ENCODE results near the gene GALNT18.
A peak's percentile ranks its signal among the peaks of the same experiment; 100 is the strongest.

GALNT18 gene

DNA sequence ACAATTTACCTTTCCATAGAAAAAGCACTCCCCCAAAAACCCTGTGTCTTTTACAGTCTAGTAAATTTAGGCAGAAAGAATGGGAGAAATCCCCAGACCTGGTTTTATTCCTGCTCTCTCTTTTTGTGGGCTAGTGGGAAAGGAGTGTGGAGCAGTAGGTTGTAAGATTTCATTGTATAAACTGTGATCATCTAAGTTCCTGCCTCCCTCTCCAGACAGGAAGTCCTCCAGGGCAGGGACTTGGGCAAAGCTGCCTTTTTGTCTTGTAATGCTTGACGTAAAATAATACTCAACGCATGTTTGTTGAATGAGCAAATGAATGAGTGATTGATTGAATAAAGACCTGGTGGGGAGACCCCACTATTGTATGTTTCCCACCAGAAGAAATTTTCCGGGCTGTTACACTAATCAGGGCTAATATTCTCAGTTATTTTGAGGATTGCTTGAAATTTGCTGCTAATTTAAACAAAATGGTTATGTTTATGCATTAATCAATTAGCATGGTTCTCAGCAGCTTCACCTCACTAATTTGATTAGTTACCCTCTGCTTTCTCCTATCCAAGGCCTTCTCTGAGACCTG, 305.1 kb downstream of the GALNT18 start:
- DNase-seq = no peak

DNA sequence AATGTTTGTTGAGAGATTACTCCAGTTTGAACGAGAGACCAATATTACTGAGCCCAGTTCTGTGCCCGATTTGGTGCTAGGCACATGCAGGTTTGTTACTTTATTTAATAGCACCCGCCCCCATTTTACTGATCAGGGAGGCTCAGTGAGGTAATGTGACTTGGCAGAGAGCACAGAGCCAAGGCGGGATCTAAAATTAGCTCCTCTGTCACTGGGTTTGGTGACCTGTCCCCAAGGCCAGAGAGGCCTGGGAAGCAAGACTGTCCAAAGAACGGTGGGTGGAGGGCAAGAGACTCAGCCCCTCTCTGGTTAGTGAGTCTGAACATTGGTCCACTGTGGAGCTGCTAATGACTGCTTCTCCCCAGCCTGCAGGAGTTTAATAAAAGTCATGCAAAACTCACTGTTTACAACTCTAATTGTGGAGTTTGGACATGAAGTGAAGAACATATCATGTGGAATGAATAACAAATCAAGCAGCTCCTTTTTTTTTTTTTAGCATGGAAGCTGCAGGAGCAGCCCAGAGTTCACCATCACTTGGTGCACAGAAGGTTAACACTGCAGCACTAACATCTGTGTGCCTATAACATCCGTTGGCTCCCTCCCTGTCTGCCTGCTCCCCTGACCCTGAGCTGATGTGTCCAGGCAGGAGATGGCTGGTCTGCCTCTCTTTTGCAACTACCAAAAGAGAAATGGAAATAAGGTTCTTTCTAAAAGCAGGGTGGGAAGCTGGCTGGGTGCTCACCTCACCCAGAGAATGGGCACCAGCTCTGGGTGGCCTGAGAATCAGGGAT, 307.7 kb downstream of the GALNT18 start:
- DNase-seq = peak in 2 of 51 donors; percentile 7 to 14

DNA sequence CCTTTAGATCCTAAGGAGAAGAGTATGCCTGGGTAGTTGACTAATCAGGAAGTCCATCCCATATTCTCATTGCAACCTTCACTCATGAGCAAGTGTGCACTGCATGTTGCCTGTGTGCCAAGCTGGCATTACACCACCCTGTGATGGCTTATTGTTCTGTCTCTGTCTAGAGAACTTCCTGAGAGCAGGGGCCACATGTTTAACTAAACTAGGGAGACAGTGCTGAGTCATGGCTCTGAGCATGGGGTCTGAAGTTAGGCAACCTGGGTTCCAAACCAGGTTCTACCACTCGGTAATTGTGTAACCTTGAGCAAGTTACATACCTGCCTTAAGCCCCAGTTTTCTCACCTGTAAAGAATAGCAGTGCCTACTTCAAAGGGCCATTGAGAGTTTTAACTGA, 308.4 kb downstream of the GALNT18 start:
- DNase-seq = no peak

DNA sequence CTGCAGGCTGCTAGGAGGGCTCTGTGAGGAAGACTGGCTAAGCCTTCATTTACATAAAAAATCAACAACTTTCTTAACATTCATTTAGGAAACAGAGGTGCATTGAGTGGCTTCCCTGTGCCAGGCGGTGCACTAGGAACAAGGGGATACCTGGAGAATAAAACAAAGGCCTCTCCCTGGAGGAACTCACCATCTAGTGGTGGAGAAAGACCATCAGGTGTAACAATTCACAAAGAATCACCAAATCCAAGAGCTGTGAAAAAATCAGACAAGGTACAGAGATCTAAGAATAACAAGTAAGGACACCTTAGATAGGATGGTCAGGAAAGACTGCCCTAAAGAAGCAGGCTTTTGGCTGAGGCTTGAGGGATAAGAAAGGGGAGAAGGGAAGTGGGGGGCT, 309.1 kb downstream of the GALNT18 start:
- DNase-seq = no peak

DNA sequence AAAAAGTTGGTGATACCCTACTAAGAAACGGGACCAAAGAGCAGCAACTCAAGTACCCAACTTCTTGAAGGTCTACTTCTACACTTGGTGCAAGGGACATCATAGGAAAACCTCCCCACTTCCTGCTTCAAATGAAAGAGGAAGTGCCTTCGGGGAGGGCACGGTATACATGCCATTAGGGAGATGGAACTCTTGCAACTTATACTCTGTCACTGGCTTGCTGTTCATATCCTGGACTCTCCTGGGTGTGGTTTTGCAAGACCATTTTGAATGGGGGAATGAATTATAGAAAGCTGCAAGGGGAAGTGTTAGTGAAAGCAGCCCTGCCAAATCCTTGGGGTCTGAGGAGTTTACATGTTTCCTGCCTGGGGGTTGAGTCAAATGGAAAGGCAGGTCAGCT, 310.6 kb downstream of the GALNT18 start:
- DNase-seq = no peak

DNA sequence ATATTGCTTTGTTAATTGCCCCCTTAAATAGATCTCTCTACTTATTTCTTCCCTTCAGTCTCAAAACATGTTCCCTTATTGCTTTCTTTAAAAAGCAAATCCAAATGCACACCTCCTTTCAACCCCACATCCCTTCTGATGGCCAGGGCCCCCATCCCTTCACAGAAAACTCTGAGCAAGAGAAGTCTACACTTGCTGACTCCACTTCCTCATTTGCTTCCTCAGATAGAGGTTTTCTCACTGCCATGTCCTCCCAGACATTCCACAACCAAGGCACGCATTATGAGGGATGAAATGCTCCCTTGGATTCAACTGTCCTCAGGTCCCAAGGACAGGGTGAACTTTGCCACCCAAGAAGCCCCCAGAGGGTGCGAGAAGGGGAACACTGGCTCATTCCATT, 311.9 kb downstream of the GALNT18 start:
- no peak for DNase-seq

DNA sequence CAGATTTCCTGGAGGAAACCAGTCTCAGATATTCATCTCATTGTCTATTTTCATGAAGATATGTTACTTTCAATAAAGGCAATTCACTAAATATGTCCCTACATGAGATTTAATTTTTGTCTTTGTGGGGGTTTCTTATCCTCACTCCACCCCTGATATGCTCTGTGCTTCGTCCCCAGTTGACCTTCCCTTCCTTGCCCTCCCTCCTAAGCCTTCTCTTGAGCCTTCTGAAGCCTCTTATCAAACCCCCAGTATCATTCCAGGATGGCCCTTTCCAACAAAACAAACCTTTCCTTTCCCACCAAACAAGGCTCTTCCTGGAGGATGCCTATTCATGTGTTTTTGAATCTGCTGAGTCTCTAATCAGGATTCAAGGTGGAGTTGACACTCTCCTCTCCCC, 313.6 kb downstream of the GALNT18 start:
- no peak for DNase-seq

DNA sequence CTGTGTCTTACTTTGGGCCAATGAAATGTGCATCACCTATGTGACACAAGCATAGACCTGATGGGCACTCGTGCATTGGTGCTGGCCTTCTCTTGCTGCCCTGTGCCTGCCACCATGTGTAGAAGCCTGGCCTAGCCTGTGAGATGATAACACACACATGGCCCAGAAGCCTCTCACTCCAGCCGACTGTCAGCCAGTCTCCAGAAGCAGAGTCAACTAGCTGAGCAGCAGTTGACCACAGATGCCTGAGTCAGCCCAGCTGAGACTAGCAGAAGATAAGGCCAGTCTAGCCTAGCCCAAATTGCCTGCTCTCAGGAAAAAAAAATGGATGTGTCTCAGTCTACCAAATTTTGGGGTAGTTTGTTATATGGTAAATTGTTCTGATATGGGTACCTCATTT, 314.9 kb downstream of the GALNT18 start:
- DNase-seq = no peak

DNA sequence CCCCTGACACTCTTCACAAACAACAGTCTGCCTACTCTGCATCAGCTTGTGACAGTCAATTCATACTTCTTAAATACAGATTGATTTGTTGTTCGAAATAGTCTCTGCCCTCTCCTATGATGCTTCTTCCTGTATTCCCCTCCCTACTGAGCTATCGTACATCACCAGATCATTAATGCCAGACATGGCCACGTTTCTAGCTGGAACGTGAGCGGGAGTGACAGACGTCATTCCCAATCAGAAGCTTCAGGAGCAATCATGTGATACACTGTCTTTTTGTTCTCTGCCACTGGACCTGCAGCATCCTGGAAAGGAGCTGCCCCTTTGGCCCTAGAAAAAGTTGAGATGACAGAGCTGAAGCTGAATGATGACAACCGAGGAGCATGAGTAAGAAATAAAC, 317.3 kb downstream of the GALNT18 start:
- no peak for DNase-seq

DNA sequence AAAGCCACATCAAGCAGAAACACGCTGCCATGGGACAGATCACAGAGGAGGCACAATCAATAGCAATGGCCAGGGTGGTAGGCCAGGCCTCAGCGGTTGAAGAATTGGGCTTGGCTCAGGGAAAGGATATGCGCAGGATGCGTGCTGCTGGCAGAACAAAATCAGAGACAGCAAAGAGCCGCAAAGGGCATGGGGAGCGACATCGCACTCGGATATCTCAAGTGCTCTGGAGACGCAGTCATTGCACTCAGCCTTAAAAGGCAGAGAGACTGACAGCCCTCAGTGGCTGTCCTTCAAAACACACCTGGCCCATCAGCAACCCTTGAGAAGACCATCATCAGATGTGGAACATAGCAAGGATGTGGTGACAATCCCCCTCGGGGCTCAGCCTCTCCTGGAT, 319.2 kb downstream of the GALNT18 start:
- DNase-seq = no peak

DNA sequence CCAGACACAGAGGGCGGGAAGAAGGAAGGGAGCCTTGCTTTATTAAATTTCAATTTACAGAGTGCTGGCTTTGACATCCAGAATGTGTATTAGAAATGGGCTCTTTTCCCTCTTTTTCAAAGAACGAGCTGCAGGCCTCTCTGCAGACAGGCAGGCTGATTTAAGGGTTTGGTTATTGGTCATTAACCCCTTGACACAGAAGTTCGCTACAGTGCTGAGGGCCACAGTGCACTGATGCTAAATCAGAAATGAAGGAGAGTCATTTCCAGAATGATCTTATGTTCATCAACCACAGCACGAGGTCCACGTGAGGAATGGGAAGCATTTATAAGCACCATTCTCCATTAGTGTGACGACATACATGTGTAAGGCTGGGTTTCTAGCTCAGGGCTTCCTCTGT, 320.6 kb downstream of the GALNT18 start:
- DNase-seq = no peak

DNA sequence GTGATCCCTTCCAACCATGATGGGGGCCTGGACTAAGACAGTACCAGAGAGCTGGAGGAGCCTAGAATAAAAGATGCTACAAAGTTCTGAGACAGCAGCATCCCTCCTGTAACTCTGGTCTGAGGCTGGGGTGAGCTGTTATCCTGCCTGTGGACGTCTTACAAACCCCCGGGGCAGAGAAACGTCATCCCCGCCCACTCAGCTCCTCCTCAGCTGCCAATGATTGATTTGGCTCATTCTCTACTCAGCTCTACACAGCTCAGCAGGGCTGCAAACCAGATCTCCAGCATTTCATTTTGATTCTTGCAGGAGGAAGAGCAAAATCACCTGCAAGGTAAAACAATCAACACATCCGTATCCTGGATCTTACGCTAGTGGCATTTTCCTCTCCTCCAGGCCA, 324.2 kb downstream of the GALNT18 start:
- DNase-seq = no peak

DNA sequence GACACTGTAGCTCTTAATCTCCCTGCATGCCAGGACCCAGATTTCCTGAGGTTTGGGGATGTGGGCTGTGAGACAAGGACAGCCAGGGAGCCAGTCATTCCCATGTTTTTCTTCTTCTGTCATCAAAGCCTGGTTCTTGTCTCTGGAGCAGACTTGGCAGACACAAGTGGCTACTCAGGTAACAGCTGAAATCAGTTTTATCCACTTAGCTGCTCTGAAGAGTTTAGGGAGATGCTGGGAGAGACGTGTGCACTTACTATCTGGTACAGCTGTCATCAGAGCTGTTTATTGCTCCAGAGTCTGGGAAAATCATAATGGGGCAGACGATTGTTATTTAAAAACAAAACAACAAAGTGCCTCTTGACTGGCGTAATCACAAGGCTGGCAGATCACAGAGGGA, 325.4 kb downstream of the GALNT18 start:
- DNase-seq = no peak

DNA sequence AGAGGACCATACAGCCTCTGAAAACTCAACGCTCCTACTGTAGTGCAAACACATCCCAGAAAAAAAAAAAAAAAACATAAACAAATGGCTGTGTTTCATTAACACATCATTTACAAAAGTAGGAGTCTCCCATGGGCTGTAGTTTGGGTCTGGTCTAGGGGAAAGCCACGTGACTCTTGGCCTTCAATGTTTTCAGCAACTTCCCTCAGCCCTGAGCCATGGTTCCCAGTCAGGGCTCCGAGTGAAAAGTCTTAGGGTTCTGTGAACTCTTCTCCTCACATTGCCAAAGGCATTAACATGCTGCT, 327.3 kb downstream of the GALNT18 start:
- DNase-seq = no peak

DNA sequence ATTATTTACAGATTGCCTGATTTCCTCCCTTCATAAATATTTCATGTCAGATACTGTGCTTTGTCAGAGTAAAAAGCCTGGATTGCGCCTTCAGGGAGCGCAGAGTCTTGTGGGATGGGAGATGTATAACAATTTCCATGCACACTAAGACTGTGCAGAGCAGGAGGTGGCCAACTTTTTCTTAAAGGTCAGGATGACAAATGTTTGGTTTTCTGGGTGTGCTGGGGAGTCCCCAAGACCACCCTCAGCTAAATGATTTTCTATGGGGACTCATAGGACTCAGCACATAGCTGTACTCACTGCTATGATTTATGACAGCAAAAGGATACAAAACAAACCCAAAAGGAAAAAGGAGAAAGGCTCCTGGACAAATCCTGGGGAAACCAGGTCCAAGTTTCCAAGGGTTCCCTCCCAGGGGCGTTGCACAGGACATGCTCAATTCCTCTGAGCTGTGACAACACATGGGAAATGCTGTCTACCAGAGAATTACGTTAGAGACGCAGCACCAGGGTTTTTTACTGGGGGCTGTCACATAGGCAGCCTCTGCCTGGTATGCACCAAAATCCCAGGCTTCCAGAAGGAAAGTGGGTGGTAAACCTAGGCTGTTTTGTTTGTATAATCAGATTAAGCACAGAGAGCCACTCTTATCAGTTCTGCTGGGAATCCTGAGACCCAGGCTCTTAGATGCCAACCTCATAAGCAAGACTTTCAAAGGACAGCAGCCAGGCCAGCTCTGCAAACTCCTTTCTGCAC, 327.8 kb downstream of the GALNT18 start:
- DNase-seq = no peak

DNA sequence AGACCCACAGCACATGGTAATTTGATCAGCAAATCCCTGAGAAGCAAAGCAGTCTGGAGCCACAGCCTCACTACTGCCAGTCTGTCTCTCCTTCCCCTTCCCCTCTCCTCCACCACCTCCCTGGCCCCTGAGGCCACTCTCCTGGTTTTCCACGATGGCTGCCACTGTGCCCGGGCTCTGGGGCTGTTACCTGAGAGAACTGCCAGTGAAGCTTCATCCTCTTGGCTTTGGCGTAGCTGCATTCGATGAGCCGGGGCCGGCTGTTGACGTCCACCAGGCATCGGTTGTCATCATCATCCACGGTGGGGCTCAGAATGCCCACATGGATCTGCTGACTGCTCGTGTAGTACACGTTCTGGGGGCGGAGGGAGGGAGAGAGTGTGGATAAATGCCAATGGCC, 329.0 kb downstream of the GALNT18 start:
- DNase-seq = no peak

DNA sequence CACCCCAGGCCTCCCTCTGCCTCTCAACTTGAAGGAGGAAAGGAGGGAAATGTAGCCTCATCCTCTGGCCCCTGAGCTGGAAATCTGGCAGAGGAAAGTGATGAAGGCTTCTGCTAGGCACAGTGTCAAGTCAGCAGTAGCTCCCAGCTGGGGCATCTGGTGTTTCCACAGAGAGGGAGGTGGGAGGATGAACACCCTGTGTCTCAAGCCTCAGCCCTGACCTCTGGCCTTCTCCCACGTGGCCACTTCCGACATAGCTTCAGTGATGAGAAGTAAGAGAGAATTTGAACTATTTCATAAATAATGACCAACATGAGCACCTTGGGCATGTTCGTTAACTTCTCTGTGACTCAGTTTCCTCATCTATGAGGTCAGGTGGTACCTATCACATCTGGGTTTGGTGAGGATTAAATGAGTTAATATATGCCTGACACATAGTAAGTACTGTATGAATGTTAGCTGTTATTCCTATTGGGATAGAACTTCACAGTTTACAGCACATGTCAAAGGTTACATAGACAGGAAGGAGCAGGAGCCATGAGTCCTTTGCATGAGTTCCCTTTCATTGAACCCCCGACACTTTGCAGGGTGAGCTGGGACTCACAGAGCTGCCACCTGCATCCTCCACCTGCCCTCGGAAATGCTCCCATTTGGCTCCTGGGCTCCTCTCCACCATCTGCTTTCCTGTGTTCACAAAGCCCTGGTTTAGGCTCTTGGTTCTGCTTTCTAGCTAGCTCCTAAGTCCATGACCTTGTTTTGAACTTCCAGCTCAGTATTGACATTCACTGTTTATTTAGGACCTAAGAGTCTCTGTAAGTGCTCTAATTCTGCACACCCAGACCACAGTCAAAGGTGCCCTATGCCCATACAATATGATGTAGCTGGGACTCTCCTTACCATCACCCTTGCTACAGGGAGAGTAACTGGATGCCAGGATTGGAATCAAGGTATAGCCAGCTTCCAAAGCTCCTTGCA, 330.5 kb downstream of the GALNT18 start:
- DNase-seq = no peak

DNA sequence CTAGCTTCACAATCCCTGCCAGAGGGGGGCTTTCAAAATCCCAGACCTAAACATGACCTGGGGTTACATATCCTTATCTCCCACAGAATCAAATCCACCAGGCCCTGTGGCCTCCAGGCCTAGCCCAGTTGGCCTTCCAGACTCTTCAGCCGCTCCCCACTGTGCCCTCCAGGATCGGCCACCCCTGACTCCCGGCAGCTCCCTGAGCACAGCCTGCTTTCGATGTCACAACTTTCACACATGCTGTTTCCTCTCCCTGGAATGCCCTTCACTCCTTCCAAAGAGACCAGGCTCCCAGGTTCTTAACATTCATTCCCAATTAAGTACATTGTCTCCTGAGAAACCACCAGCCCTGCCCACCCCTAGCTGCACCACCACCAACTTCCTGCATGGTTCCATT, 331.5 kb downstream of the GALNT18 start:
- DNase-seq = no peak

DNA sequence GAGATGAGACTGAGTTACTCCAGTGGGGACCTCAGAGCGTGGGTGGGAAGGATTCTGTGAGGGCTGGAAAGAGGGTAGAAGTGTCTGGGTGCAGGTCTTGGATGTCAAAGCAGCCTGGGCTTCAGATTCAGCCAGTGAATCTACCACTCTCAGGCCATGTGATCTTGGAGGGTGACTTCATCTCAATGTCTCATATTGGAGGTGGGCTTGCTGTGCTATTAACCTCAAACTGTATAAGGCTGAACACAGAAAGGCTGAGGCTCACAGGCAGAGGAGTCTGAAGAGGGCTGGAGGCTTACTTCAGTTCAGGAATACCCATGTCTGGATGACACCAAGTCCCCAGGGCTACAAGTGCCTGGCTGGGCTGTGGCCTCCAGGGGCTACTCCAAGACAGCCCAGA, 332.1 kb downstream of the GALNT18 start:
- DNase-seq = no peak

DNA sequence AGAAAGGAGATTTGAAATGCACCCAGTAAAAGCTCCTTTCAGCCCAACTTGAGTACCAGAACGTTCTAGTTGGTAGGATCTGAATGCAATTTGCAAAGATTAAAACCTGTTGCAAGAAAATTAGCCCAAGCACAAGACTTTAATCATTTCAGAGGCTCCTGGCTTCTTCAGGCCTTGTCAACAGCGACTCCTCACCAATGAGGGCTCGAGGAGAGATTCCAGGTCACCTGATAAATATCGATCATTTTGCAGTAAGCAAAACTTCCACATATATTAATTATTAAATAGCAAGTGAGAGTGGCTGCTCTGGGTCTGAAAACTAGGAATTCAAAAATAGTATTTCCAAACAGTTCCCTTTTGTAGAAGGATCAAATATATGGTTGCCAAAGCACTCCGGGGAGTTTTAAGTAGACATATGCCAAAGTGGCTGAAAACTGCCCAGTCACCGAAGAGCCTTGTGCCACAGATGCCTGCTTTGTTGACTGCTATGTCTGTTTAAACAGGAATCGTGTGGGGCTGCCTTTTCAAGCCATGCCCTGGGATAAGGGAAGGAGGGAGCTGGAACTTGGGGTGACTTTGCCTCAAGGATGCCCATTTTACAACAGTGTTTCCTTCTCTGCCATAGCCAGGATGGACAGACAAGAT, 332.7 kb downstream of the GALNT18 start:
- DNase-seq = no peak

DNA sequence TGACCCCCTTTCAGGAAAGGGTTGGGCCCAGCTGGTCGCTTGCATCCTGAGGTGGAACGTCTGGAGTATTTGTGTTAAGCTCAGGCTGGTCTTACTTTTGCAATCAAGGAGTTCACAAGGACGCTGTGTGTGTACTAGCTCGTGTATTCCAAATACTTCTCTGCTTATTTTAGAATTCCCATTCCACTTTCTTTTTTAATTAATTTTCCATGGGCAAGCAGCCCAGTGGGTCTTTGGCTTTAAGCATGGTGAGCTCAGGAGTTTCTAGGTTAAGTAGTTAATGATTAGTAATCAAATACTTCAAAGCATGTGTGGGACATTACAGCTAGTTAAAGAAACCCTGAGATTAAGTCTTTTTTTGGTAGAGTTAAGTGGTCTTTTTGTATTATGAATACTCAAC, 337.3 kb downstream of the GALNT18 start:
- no peak for DNase-seq
